ENCODE data around the gene BTBD9.

DNA sequence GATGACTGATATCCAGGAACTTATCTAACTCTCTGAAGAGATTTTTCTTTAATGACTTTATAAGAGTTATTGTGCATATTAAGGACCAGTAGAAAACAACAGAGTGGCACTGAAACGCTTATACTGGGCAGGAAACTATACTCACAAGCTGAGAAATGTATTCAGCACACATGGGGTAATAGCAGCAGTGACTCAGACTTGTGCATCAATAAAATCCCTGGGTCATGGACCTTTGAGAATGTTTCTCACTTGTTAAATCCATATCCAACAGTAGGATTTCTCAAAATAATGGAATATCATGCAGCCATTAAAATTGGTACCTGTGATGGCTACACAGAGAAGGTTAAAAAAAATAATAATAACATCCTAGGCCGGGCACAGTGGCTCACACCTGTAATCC lies 219.5 kb downstream of the BTBD9 start:
- TF ChIP-seq, protein P1, sequence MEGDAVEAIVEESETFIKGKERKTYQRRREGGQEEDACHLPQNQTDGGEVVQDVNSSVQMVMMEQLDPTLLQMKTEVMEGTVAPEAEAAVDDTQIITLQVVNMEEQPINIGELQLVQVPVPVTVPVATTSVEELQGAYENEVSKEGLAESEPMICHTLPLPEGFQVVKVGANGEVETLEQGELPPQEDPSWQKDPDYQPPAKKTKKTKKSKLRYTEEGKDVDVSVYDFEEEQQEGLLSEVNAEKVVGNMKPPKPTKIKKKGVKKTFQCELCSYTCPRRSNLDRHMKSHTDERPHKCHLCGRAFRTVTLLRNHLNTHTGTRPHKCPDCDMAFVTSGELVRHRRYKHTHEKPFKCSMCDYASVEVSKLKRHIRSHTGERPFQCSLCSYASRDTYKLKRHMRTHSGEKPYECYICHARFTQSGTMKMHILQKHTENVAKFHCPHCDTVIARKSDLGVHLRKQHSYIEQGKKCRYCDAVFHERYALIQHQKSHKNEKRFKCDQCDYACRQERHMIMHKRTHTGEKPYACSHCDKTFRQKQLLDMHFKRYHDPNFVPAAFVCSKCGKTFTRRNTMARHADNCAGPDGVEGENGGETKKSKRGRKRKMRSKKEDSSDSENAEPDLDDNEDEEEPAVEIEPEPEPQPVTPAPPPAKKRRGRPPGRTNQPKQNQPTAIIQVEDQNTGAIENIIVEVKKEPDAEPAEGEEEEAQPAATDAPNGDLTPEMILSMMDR (IDR thresholded peaks at IDR 0.05), result no peak
- no peak for TF ChIP-seq POLR2A (IDR thresholded peaks at IDR 0.05)

Measured in Peyer's patch (tissue), 4 donors.